Measurements from ENCODE around the gene SELENON.

DNA sequence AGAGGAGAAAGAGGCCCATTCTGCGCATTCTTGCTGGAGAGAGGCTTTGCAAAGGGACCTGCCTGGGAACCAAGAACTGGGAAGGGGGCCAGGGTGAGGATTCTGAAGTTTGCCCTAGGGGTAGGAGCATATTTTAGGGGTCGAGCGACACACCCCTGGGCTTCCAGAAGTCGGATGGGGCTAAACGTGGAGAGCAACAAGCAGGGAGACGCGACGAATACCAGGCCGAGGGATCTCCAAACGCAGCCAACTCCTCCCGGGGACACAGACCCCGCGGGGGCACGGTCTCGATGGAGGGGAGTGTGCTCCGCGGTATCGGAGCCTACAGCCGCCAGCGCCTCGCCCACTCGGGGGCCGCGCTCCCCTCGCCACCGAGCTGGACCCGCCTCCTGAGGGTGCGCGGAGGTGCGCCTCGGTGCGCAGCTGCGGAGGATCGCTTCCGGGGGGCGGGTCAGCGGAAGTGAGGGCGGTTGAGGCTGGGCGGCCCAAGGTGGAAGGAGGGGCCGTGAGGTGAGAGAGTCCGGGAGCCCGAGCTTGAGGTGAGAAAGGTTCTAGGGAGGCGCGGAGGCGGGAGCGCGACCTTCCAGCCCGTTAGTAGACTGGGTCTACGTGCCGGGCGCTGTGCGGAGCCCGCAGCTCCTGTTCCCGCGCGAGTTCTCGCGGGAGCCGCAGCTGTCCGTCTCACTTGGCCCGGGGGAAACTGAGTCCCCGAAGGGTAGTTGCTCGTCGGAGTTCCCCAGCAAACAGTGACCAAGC lies 19.7 kb downstream of the SELENON start, which contains the start of gene MTFR1L:
- TF ChIP-seq POLR2A (IDR thresholded peaks at IDR 0.05; ENCODE audit: low read depth, low read length) (peak; percentile 84), POLR2AphosphoS5 (IDR thresholded peaks at IDR 0.05; ENCODE audit: low read depth, low read length) (peak; percentile 76)

All from GM12892 (cell line).